Stimulated activated CD8-positive, alpha-beta memory T cell treated with anti-CD3 and anti-CD28 coated beads, Interleukin-7, amount 100 ng/mL, for 48 hours (primary cell): ENCODE data around the gene MVB12B.
"Not testable (repeated sequence)": the region's sequence is repeated elsewhere in the genome, so short reads cannot be mapped to it uniquely, and the experiment has no call there.

Experiments
- DNase-seq, 2 donors: peaks; one replicate each; pipeline ENCODE4 v3.0.0-alpha.2; 2020; ENCODE audit warnings: low read depth in 1 of 2; ENCODE audit errors: extremely low read depth in 1 of 2

MVB12B gene

DNA sequence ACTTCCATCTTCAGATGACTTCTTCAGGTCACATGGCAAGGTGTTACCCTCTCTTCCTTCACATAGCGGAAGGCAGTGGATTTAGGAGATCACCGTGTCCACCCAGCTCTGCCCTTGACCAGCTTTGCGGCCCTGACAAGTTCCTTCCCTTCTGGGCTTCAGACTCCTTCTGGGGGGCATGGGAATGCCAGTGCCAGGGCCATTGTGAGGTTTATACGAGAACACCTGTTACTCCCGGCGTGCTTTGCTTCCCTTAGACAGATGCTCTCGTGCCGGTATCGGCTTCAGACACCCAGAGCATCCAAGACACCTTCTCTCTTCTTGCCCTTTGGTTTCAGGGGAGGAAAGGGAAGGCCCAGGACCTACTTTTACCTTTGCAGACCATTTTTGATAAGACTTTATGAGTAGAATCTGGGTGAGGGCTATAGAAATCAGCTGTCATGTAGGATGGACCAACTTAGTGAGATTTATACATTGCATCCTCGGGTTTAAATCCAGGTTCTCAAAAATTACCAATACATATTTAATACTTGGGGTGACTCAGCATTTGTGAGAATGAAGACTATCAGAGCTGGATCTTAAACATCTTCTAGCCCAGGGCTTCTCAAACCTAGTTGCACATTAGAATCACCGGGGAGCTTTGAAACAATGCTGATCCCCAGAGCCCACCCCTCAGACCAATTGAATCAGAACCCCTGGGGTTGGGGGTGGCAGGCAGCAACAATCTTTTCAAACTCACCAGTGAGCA is 138.2 kb downstream of the MVB12B start:
- DNase-seq = no peak

GRCh38 chr9:126465977-126466376 is 139.3 kb downstream of the MVB12B start:
- no peak for DNase-seq

- no peak for DNase-seq
Observed at GRCh38 chr9:126468141-126468825, 141.7 kb downstream of the MVB12B start.

GRCh38 chr9:126470241-126470993 is 143.8 kb downstream of the MVB12B start:
- no peak for DNase-seq

DNA sequence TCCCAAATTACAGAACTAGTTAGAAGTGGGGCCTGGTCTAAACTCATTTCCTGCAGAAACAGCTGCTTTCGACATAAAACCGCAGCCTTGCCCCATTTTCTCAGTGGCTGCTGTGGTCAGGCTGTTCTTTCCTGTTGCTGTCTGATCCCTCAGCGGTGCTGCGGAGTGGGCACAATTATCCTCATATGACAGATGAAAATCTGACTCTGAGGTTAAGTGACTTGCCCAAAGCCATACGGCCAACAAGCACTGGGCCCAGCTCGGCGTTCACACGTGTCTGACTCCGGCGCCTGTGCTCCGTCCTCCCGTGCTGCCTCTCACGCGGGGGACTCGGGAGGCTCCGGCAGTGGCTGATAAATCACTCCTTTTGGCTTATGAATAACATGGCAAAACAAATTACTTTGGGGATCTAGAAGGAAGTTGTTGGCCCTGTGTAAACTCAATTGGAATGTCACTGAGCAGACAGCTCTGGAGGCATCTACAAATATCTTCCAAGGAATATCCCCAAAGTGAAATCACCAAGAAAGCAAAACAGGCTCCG is 144.5 kb downstream of the MVB12B start:
- peak; percentile 63 to 82 for DNase-seq

GRCh38 chr9:126472198-126472947 is 145.7 kb downstream of the MVB12B start:
- DNase-seq = no peak

DNA sequence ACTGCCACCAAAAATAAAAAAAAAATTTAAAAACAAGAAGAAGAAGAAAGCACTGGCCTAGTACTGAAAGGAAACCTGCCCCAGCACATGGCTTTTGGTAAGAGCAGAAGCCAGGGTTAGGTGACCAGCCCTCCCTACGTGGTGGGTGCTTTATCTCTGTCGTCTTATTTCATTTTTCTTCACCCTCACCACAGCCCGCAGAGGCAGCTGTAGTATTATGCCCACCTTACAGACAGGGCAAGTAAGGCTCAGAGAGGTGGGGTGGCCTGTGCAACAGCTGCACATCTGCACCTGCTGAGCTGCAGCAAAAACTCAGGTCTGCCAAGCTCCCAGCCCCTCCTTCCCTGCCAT is 146.3 kb downstream of the MVB12B start:
- no peak for DNase-seq

GRCh38 chr9:126474206-126474765 is 147.7 kb downstream of the MVB12B start:
- DNase-seq = no peak

- DNase-seq = no peak
Observed at GRCh38 chr9:126474786-126475485, 148.3 kb downstream of the MVB12B start.

GRCh38 chr9:126475933-126476555 is 149.4 kb downstream of the MVB12B start:
- DNase-seq = no peak

DNA sequence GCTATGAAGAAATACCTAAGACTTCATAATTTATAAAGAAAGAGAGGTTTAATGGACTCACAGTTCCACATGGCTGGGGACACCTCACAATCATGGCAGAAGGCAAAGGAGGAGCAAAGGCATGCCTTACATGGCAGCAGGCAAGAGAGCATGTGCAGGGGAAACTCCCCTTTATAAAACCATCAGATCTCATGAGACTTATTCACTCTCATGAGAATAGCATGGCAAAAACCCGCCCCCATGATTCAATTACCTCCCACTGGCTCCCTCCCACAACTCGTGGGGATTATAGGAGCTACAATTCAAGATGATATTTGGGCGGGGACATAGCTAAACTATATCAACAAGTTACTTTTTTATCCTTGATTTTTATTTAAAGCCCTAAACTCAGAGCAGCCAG is 150.8 kb downstream of the MVB12B start:
- DNase-seq = not testable (repeated sequence)

DNA sequence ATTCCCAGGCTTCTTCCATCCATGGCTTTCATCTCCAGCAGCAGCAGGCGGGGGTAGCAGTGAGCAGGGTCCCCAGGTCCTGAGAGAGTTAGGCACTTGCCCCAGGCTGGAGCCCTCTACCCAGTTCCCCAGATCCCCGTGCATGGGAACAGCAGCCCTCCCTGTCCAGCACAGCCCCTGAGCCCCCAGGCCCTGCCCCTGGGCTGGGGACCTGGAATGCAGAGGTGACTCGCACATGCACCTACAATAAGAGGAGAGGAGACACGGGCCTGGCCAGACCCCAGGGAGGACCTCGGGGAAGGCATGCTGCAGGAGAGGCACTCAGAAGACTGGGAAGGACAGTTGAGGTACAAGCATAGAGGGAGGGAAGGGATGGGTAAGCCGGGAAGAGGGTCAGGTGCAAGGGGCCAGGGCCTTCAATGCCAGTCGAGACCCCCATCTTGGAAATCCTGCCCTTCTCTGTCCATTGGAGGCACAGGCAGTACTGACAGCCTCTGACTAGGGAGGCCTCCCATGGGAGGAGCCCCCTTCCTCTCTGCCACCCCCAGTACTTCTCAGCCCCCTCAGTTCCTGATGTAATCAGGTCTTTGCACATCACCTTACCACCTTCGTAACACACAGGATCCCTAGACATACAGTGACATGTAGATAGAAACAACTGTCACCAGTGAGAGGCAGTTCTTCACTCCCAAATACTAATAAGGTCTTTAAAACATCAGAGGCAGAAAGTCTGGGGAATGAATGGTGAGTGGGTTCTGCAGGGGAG is 151.8 kb downstream of the MVB12B start:
- no peak for DNase-seq

GRCh38 chr9:126479515-126479914 is 152.9 kb downstream of the MVB12B start:
- no peak for DNase-seq

GRCh38 chr9:126480813-126481212 is 154.2 kb downstream of the MVB12B start:
- no peak for DNase-seq

DNA sequence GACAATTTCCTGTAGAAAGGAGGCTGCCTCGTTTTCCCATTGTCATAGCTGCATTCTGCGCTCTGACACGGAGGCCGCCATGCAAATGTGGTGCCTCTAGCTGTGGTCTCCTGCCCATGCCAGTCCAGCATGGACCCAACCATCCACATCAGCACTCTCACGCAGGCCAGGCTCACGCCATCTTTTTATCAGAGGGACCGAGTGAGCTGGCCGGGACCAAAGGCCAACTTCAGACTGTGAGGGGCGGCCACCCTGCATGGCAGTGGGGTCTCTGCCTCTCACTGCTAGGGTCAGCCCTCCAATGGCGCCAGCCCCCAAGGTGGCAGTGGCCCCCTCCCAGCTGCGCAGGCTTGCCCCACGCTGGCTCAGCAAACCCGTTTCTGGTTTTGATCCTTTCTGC is 155.2 kb downstream of the MVB12B start:
- DNase-seq = no peak

- DNase-seq = no peak
Observed at GRCh38 chr9:126482361-126483044, 155.9 kb downstream of the MVB12B start.

GRCh38 chr9:126483468-126484073 is 156.9 kb downstream of the MVB12B start:
- DNase-seq = no peak

DNA sequence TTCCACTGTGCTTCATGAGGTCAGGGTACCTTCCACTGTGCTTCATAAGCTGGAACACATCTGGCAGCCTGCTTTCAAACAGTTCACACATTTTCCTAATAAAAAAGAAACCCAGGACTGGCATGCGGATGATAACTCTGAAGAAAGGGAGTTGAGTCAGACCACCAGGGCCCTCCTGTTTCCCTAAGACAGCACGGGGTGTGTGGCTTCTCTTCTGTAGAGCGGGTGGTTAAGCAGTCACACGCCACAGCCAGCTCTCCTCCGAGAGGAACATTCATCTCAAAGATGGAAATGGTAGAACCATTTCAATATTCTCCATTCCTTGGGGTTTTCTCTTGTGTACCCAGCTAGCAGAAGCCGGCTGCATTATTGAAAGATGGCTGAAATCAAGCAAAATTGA is 159.0 kb downstream of the MVB12B start:
- DNase-seq = no peak
